ENCODE measurements around the gene PIWIL4.

Gene PIWIL4

DNA sequence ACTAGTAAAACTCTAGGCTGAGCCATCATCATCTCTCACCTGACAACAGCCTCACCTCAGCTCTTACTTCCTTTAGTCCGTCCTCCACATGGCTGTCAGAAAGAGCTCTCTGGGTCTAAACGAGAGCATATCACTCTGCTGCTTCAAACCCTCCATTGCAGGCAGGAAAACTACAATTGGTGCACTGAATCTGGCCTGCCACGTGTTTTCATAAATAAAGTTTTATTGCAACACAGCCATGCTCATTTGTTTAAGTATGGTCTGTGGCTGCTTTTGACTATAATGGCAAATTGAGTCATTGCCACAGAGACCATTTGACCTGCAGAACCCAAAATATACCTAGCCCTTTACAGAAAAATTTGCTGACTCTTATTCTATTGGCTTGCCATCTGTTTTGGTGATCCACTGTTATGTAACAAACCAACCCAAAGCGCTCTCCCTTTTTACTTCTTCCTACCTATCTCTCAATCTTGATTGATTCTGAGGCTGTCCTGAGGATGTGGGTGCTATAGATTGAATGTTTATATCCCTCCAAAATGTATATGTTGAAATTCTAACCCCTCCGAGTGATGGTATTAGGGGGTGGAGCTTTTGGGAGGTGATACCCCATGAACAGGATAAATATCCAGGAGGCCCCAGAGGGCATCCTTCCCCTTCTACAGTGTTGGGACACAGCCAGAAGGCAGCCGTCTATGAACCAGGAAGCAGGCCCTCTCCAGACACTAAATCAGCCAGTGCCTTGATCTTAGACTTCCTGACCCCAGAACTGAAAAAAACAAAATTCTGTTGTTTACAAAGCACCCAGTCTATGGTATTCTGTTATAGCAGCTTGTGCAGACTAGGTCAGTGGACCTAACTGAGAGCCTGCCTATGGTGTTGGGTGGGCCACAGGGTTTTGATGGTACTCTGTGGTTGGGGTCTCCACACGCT, 99.9 kb downstream of the PIWIL4 start:
- no peak for DNase-seq

GRCh38 chr11:94668212-94668793, 101.1 kb downstream of the PIWIL4 start:
- DNase-seq: no peak

GRCh38 chr11:94669023-94669422, 101.9 kb downstream of the PIWIL4 start:
- no peak for DNase-seq

Data from stimulated activated naive CD4-positive, alpha-beta T cell (primary cell).